ENCODE results near the gene MRPL19.

GRCh38 chr2:75604484-75604883, 42.1 kb upstream of the MRPL19 start:
- TF ChIP-seq CTCF (IDR thresholded peaks at IDR 0.05; ENCODE audit: borderline replicate concordance, extremely low read depth, low read length, poor library complexity, severe bottlenecking): no peak
- no peak for TF ChIP-seq EZH2 (IDR thresholded peaks at IDR 0.05; ENCODE audit: borderline replicate concordance, low read depth, low read length, severe bottlenecking)
